HG03432 (cell line): Measurements from ENCODE around the gene PSMD6.
A peak's percentile ranks its signal among the peaks of the same experiment; 100 is the strongest.

Experiments
- ATAC-seq: cut with Tn5 transposase; IDR thresholded peaks from one replicate; pipeline ENCODE4 v1.9.1; 2021; ENCODE audit warnings: mild to moderate bottlenecking, moderate library complexity; ENCODE audit not compliant: unreplicated experiment

PSMD6 gene

GRCh38 chr3:63963496-63963895 is 59.8 kb downstream of the PSMD6 start:
- ATAC-seq: no peak

- ATAC-seq: peak; percentile 83
These were observed 61.4 kb downstream of the PSMD6 start for GRCh38 chr3:63961891-63962290.
